Endothelial cell of umbilical vein (primary cell): ENCODE data around the gene MBD6. TPM values are rescaled to one million over a fixed set of nuclear protein-coding genes. Genes with fewer than 3 reads are reported as not detected.

Source experiments
- BruUV-seq: library from RNA; stranded (reverse); fragments of 400-500 nt; replicated peaks from 2 replicates; lab custom pipeline; 2021; lab: Mats Ljungman, UMichigan
- CTCF ChIA-PET: fragments of 300-600, 350-600 bp; sonication (Branson Sonifier 250); formaldehyde crosslinking; loops from one replicate; lab custom pipeline; 2021; ENCODE audit warnings: antibody characterized with exemption, inconsistent platforms; lab: Charles Lee
- POLR2A ChIA-PET: fragments of 300-600, 350-600 bp; sonication (Branson Sonifier 250); formaldehyde crosslinking; loops from one replicate; lab custom pipeline; 2021; ENCODE audit warnings: antibody characterized with exemption, inconsistent platforms; lab: Charles Lee
- DNase-seq: peaks from one replicate; pipeline ENCODE4 v3.0.0-alpha.2; 2011; ENCODE audit warnings: low read depth, low spot score
- FAIRE-seq: peaks from 2 replicates; lab custom pipeline; 2011; peaks lifted over from hg19 to GRCh38; lab: Jason Lieb, UNC
- H2AFZ ChIP-seq: 2 replicates; pipeline ENCODE4 v1.6.0; 2012; ENCODE audit warnings: low read depth, low read length, control low read depth, inconsistent platforms
- H3K27ac ChIP-seq: 2 replicates; pipeline ENCODE4 v1.5.1; 2011; ENCODE audit warnings: low read depth, mild to moderate bottlenecking, control low read depth, low read length, moderate library complexity; ENCODE audit not compliant: insufficient read depth
- H3K27me3 ChIP-seq, 2 experiments: 2 replicates each; pipeline versions ENCODE4 v1.6.0 to v1.6.1; 2011; ENCODE audit warnings: low read length in 2 of 2, mixed read lengths in 1 of 2; ENCODE audit not compliant: control insufficient read depth in 2 of 2, insufficient read depth in 2 of 2
- H3K36me3 ChIP-seq, 2 experiments: 2 replicates in 1 of 2; 3 replicates in 1 of 2; pipeline ENCODE4 v1.5.1; 2011; ENCODE audit warnings: low read length in 2 of 2, mild to moderate bottlenecking in 1 of 2, moderate library complexity in 1 of 2; ENCODE audit not compliant: control insufficient read depth in 2 of 2, insufficient read depth in 2 of 2; ENCODE audit errors: extremely low read depth in 1 of 2
- H3K4me1 ChIP-seq: 3 replicates; pipeline ENCODE4 v1.5.1; 2011; ENCODE audit warnings: mild to moderate bottlenecking, low read length; ENCODE audit not compliant: control insufficient read depth, insufficient read depth; ENCODE audit errors: extremely low read depth
- H3K4me2 ChIP-seq: 2 replicates; pipeline ENCODE4 v1.6.1; 2011; ENCODE audit warnings: low read length, control low read depth, mixed read lengths; ENCODE audit not compliant: insufficient read depth
- H3K4me3 ChIP-seq, 3 experiments: fragments of 200-600 bp in 1 of 3; sonication (generic), shearing (Covaris generic) in 1 of 3; replicated peaks in 1 of 3; 2 replicates each; pipeline ENCODE4 v1.5.1; 2011 to 2016; ENCODE audit warnings: control low read depth in 3 of 3, low read length in 3 of 3, mild to moderate bottlenecking in 2 of 3, inconsistent platforms in 1 of 3, low read depth in 1 of 3, moderate library complexity in 1 of 3; ENCODE audit not compliant: insufficient read depth in 1 of 3
- H3K79me2 ChIP-seq: 2 replicates; pipeline ENCODE4 v1.6.0; 2012; ENCODE audit warnings: low read length, inconsistent platforms; ENCODE audit not compliant: control insufficient read depth, insufficient read depth
- H3K9ac ChIP-seq: replicated peaks from 2 replicates; pipeline ENCODE3; 2011; ENCODE audit warnings: low read length, control low read depth; ENCODE audit not compliant: insufficient read depth; ENCODE audit errors: extremely low read depth
- H3K9me1 ChIP-seq: replicated peaks from 3 replicates; pipeline ENCODE4 v1.6.0; 2011; ENCODE audit warnings: mild to moderate bottlenecking, low read length; ENCODE audit not compliant: control insufficient read depth, insufficient read depth; ENCODE audit errors: extremely low read depth
- H3K9me3 ChIP-seq: replicated peaks from 2 replicates; pipeline ENCODE4 v1.5.1; 2012; ENCODE audit warnings: low read length, inconsistent platforms; ENCODE audit not compliant: control insufficient read depth, insufficient read depth
- H4K20me1 ChIP-seq: replicated peaks from 2 replicates; pipeline ENCODE3; 2011; ENCODE audit warnings: mild to moderate bottlenecking, low read length; ENCODE audit not compliant: control insufficient read depth, insufficient read depth; ENCODE audit errors: extremely low read depth
- EZH2 ChIP-seq: IDR thresholded peaks from 2 replicates; pipeline ENCODE4 v1.6.1; 2012; ENCODE audit warnings: borderline replicate concordance, low read depth, mild to moderate bottlenecking, moderate library complexity, low read length, inconsistent platforms; ENCODE audit not compliant: severe bottlenecking
- FOS ChIP-seq: IDR thresholded peaks from 2 replicates; pipeline ENCODE4 v1.6.1; 2011; ENCODE audit warnings: mild to moderate bottlenecking, low read length, moderate library complexity, borderline replicate concordance; ENCODE audit not compliant: insufficient read depth
- GATA2 ChIP-seq: IDR thresholded peaks from 2 replicates; pipeline ENCODE4 v1.7.0; 2011; ENCODE audit warnings: low read depth, mild to moderate bottlenecking, moderate library complexity, mixed read lengths, low read length; ENCODE audit not compliant: insufficient read length, insufficient read depth
- JUN ChIP-seq: IDR thresholded peaks from 2 replicates; pipeline ENCODE4 v1.6.1; 2011; ENCODE audit warnings: borderline replicate concordance, low read depth; ENCODE audit not compliant: insufficient read length, insufficient read depth
- MYC ChIP-seq: IDR thresholded peaks from one replicate; pipeline ENCODE4 v1.6.1; 2011; ENCODE audit warnings: mild to moderate bottlenecking, low read depth, low read length
- POLR2A ChIP-seq: IDR thresholded peaks from 2 replicates; pipeline ENCODE4 v1.6.1; 2012; ENCODE audit warnings: low read depth, mild to moderate bottlenecking, control low read depth, low read length
- POLR2AphosphoS5 ChIP-seq: IDR thresholded peaks from 2 replicates; pipeline ENCODE4 v1.6.1; 2012; ENCODE audit warnings: low read depth, mild to moderate bottlenecking, control low read depth, low read length, moderate library complexity; ENCODE audit not compliant: insufficient read depth
- dilution Hi-C: fragments of 300-500 bp; cut with MboI; formaldehyde crosslinking; loops from one replicate; pipeline ENCODE4 v1.15.0; 2019; ENCODE audit warnings: low sequenced_read_pairs; ENCODE audit not compliant: extremely low pct_ligation_motif_present
- intact Hi-C: fragments of 100-400 bp; cut with micrococcal nuclease; formaldehyde crosslinking; loops from one replicate; pipeline ENCODE4 v1.10.0; 2022
- polyA plus RNA-seq, 4 experiments: library from polyadenylated mRNA; depleted of rRNA in 3 of 4; stranded (reverse) in 3 of 4; unstranded in 1 of 4; fragments of >200 nt; gene quantifications; 2 replicates each; pipeline versions ENCODE4 v1.2.1 to v1.2.3, GENCODE V29; 2011 to 2012; ENCODE audit warnings: missing spikeins in 1 of 4
- total RNA-seq: library from RNA; stranded (reverse); gene quantifications from 2 replicates; pipeline ENCODE4 v1.2.3, GENCODE V29; 2021
- TF ChIP-seq, protein P1 (sequence below), 2 donors: IDR thresholded peaks; 1 replicate in 1 of 2; 2 replicates in 1 of 2; pipeline ENCODE4 v1.5.1; 2011; ENCODE audit warnings: low read length in 2 of 2, mild to moderate bottlenecking in 2 of 2, moderate library complexity in 2 of 2, control low read depth in 1 of 2, inconsistent platforms in 1 of 2, low read depth in 1 of 2; ENCODE audit not compliant: insufficient read depth in 1 of 2; ENCODE audit errors: extremely low read depth in 1 of 2
- TF ChIP-seq, protein P2 (sequence below): IDR thresholded peaks from 2 replicates; pipeline ENCODE4 v1.6.1; 2011; ENCODE audit not compliant: insufficient read depth, insufficient read length

MBD6 gene
- total and polyA plus RNA-seq, 2 donors (not counting 3 experiments of a cell fraction or from before 2014, with no cell fraction given) = 10.6 to 95.2 TPM

DNA sequence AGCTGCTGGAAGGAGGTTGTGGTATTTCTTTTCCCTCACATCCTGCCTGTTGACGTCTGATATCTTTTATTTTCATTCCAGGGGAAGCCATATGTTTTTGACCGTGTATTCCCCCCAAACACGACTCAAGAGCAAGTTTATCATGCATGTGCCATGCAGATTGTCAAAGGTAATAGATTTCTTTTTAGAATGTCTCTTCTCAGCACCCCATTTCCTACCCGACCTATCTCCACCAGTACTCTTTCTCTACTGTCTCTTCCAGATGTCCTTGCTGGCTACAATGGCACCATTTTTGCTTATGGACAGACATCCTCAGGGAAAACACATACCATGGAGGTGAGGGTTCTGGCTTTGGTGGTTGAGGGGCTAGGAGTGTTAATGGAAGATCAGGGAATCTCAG is 40.7 kb downstream of the MBD6 start:
- Histone ChIP-seq H4K20me1 (no peaks in the 10 kb centered on the region), H3K4me2 (no peak overlapping the region), H3K4me1 (no peaks in the 10 kb centered on the region), H3K36me3 (no peaks in the 10 kb centered on the region), H3K9me3 (no peaks in the 10 kb centered on the region), H3K27ac (no peak overlapping the region), H3K9me1 (no peaks in the 10 kb centered on the region), H2AFZ (no peak overlapping the region), H3K79me2 (no peaks in the 10 kb centered on the region), H3K4me3 (no peak overlapping the region), H3K27me3 (peaks cover 7 to 9% of the 10 kb centered on the region in 2 experiments), H3K9ac (no peak overlapping the region)
- no TSS peak for BruUV-seq
- intact Hi-C loops = no loop called here
- dilution Hi-C loops = no loop called here
- TF ChIP-seq, protein P1, sequence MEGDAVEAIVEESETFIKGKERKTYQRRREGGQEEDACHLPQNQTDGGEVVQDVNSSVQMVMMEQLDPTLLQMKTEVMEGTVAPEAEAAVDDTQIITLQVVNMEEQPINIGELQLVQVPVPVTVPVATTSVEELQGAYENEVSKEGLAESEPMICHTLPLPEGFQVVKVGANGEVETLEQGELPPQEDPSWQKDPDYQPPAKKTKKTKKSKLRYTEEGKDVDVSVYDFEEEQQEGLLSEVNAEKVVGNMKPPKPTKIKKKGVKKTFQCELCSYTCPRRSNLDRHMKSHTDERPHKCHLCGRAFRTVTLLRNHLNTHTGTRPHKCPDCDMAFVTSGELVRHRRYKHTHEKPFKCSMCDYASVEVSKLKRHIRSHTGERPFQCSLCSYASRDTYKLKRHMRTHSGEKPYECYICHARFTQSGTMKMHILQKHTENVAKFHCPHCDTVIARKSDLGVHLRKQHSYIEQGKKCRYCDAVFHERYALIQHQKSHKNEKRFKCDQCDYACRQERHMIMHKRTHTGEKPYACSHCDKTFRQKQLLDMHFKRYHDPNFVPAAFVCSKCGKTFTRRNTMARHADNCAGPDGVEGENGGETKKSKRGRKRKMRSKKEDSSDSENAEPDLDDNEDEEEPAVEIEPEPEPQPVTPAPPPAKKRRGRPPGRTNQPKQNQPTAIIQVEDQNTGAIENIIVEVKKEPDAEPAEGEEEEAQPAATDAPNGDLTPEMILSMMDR (IDR thresholded peaks at IDR 0.05; ENCODE audit: extremely low read depth in 1 of 2, insufficient read depth in 1 of 2, low read depth in 1 of 2, low read length in 2 of 2) = no peak
- DNase-seq (no peak), FAIRE-seq (no peak)
- ChIA-PET CTCF (interaction anchor here (1.4 kb wide), 1 partner anchor 8 kb away, joined by 4 read pairs; no protein-coding TSS in a partner anchor), POLR2A (no interaction called here)

DNA sequence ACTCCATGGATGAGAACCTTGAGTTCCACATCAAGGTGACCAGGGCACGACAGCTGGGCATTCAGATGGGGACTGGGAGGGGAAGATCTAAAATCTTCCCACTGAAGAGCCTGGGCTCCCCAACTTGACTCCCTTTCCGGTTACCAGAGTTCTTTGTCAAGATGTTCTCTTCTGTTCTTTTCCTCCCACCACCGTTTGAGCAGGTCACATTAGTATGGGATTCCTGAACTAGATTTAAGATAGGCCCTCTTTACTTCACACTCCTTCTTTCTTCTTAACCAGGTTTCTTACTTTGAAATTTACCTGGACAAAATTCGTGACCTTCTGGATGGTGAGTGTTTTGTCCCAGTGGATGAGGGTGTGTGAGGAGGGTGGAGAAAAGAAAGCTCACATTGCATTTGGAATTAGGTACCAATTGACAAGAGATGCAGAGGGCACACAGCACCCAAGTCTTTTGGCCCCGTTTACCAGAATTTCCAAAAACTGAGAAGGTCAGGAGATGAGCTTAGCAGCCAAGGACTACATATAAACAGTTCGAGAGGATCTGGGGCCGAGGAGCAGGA is 41.6 kb downstream of the MBD6 start:
- FAIRE-seq = no peak
- CTCF ChIA-PET = interaction anchor here (1.1 to 1.3 kb wide), 2 partner anchors 19 to 195 kb away, joined by 3 to 9 read pairs; no protein-coding TSS in a partner anchor

More for the DNA sequence above, 41.6 kb downstream of the MBD6 start:
- no peak for DNase-seq
- no peaks in the 10 kb centered on the region for H3K79me2 ChIP-seq
- BruUV-seq = no TSS peak
- POLR2A ChIA-PET = no interaction called here
- H3K4me2 ChIP-seq = no peak overlapping the region
- no peaks in the 10 kb centered on the region for H4K20me1 ChIP-seq
- TF ChIP-seq FOS (no peak), POLR2A (no peak), MYC (no peak), EZH2 (no peak), GATA2 (no peak), JUN (no peak), POLR2AphosphoS5 (no peak)
- TF ChIP-seq, protein P2, sequence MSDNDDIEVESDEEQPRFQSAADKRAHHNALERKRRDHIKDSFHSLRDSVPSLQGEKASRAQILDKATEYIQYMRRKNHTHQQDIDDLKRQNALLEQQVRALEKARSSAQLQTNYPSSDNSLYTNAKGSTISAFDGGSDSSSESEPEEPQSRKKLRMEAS = no peak
- TF ChIP-seq, protein P1 (IDR thresholded peaks at IDR 0.05; ENCODE audit: extremely low read depth in 1 of 2, insufficient read depth in 1 of 2, low read depth in 1 of 2, low read length in 2 of 2) = no peak
- no peaks in the 10 kb centered on the region for H3K9me1 ChIP-seq
- no peak overlapping the region for H3K4me3 ChIP-seq
- H2AFZ ChIP-seq = no peak overlapping the region
- intact Hi-C loops (no loop called here), dilution Hi-C loops (no loop called here)
- no peak overlapping the region for H3K27ac ChIP-seq
- H3K9me3 ChIP-seq = no peaks in the 10 kb centered on the region
- H3K27me3 ChIP-seq = peaks cover 7 to 9% of the 10 kb centered on the region in 2 experiments
- no peak overlapping the region for H3K9ac ChIP-seq
- no peaks in the 10 kb centered on the region for H3K4me1 ChIP-seq
- no peaks in the 10 kb centered on the region for H3K36me3 ChIP-seq
